Brain pericyte (primary cell): ENCODE measurements around the gene ZNF519.
"Not testable (repeated sequence)": the region's sequence is repeated elsewhere in the genome, so short reads cannot be mapped to it uniquely, and the experiment has no call there.

ENCODE experiments used
- DNase-seq: peaks from one replicate; pipeline ENCODE4 v3.0.0-alpha.2; 2012; ENCODE audit warnings: low read depth, low spot score

ZNF519 gene

GRCh38 chr18:14147935-14148865, 16.0 kb upstream of the ZNF519 start:
- not testable (repeated sequence) for DNase-seq

DNA sequence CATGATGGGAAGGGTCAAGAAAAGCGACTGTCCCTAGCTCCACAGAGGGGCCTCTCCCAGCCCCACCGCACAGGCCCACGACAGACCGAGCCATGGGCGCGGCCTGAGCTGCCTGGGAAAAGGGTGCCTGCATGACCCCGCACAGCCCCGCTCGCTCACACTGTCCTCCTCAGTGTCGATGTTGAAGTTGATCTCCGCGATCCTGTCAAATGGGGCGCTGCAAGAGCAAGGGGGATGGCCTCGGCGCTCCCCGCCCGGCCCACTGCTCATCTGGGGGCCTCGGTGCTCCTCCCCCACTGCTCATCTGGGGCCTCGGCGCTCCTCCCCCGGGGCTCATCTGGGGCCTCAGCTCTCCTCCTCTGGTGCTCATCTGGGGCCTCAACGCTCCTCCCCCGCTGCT, 14.5 kb upstream of the ZNF519 start:
- not testable (repeated sequence) for DNase-seq

DNA sequence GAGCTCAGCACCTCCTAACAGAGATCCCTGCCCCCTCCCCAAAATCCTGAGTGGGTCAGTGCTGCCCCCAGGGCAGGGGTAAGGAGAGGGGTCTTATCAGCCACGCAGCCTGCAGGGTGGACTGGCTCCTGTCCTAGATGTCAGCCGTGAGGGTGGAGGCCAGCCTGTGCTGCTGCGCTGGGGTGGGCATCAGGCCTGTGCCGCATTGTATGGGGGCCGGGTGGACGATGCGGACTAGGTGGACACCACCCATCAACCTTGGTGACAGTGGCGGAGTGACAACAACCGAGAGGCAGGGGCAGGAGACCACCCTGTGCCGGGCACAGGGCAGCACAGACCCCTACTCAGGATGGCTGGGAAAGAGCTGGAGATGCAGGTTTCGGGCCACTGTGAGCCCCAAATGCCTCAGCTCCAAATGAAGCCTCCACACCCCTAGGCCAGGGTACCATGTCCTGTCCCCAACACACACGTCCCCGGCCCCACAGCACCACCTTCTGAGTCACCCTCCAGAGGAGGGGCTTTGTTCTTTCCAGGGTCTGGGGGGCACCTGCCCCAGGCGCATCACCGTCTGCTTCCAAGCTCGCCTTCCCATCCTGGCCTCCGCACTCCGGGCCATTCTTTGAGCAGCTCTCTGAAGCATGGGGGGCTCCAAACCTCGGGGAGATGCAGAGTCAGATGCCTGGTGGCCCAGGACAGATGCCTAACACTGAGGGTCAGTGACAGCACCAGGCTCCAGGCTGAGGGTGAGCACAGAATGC, 13.5 kb upstream of the ZNF519 start:
- not testable (repeated sequence) for DNase-seq

DNA sequence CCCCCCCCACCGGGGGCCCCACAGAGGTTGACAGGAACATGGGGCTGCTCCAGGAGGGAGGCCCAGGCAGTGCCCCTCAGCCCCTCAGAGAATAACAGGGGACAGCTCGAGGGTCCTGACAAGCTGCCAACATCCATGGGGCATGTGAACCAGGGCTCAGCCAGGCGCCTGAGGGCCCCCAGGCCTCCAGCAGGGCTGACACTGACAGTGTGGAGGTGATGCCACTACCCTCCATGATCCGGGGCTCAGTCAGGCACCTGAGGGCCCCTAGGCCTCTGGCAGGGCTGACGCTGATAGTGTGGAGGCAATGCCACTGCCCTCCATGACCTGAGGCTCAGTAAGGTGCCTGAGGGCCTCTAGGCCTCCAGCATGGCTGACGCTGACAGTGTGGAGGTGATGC, 12.8 kb upstream of the ZNF519 start:
- DNase-seq: not testable (repeated sequence)

DNA sequence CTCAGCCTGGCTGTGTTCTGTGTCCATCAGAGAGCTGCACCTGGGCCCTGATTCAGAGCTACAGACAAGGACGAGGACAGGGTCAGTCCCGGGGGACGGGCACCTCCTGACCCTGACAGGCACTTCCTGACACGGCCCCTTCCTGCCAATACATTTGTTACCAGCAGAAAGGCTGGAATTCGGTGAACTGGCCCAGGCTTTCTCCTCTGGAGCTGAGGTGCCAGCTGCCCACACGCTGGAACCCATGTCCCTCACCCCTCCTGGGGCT, 12.3 kb upstream of the ZNF519 start:
- DNase-seq: no peak

GRCh38 chr18:14143871-14144627, 11.8 kb upstream of the ZNF519 start:
- DNase-seq: not testable (repeated sequence)

DNA sequence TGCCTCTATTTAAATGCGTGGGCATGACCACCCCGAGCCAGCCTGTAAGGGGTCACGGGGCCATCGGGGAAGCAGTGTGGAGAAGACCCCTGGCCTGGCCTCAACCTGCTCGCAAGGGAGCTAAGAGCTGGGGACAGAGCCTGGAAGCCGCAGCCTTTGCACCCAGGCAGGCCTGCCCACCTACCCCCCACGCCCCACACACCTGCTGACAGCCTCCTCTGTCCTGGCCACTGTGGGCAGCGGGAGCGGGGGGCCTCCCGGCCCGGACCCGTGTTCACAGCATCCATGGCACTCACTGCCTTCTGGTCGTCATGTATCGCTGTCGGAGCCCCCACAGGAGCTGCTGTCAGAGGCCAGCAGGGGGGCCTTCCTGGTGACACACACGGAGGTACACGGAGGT, 11.2 kb upstream of the ZNF519 start:
- DNase-seq: not testable (repeated sequence)

GRCh38 chr18:14142177-14142576, 9.9 kb upstream of the ZNF519 start:
- DNase-seq: not testable (repeated sequence)

DNA sequence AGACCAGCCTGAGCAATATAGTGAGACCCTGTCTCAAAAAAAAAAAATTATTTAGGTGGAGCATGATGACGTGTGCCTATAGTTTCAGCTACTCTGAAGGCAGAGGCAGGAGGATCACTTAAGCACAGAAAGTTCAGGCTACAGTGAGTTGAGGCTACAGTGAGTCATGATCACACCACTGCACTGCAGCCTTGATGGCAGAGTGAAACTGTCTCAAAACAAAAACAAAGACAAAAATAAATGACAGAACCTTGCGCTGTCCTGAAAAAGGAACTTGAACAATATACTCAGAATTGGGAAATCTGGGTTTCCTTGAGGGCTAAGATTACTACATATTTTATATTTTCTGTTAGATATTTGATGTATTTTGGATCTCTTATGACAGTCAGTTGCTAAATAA, 7.3 kb upstream of the ZNF519 start:
- DNase-seq: not testable (repeated sequence)

GRCh38 chr18:14137971-14138370, 5.7 kb upstream of the ZNF519 start:
- not testable (repeated sequence) for DNase-seq

- not testable (repeated sequence) for DNase-seq
These were observed 452 bp downstream of the ZNF519 start for GRCh38 chr18:14131696-14132270.

GRCh38 chr18:14130804-14131203, 1.4 kb downstream of the ZNF519 start:
- DNase-seq: not testable (repeated sequence)

GRCh38 chr18:14124689-14125088, 7.5 kb downstream of the ZNF519 start:
- no peak for DNase-seq

- no peak for DNase-seq
These were observed 10.1 kb downstream of the ZNF519 start for GRCh38 chr18:14122097-14122496.

GRCh38 chr18:14120926-14121325, 11.3 kb downstream of the ZNF519 start:
- no peak for DNase-seq

DNA sequence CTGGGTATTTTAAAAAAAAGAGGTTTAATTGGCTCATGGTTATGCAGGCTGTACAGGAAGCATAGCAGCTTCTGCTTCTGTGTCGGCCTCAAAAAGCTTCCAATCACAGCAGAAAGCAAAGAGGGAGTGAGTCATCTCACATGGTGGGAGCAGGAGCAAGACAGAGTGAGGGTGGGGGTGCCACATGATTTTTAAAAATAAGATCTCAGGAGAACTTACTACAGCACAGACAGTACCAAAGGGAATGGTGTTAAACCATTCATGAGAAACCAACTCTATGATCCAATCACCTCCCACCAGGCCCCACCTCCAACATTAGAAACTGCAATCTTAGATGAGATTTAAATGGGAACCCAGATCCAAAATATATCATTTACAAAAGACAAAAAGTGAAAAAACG, 14.6 kb downstream of the ZNF519 start:
- no peak for DNase-seq

DNA sequence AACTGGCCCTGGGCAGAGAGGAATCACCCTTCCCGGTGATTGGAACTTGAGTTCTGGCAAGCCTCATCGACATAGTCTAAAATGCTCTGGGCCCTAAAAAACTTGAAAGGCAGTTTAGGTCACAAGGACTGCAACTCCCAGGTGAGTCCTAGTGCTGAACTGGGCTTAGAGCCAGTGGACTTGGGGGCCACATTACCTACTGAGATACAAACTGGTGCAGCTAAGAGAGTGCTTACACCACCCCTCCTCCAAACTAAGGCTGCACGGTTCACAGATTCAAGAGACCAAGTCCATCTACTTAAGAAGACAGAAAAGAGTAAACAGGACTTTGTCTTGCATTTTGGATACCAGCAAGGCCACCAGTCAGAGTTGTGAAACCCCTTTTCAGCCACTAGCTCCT, 25.3 kb downstream of the ZNF519 start:
- no peak for DNase-seq

- no peak for DNase-seq
These were observed 27.1 kb downstream of the ZNF519 start for GRCh38 chr18:14104906-14105748.

DNA sequence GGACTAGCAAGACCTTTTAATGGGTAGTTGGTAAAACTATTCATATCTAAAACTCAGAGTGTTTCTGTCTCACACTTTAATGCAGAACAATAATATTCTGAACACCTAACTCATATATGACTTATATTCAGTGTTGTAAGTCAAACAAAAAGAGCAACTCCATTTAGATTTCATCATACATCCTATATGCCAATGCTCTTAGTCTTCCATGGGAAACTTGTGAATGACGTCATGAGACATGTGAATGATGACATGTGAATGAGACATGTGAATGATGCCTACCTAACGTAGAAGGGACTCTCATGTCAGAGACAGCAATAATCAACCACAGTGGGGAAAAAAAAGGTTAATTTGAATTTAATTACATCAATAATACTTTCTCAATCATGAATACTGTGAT, 28.0 kb downstream of the ZNF519 start:
- no peak for DNase-seq

GRCh38 chr18:14100503-14101286, 31.5 kb downstream of the ZNF519 start:
- DNase-seq: no peak
